ENCODE measurements around the gene DCHS2.

Gene DCHS2, protein sequence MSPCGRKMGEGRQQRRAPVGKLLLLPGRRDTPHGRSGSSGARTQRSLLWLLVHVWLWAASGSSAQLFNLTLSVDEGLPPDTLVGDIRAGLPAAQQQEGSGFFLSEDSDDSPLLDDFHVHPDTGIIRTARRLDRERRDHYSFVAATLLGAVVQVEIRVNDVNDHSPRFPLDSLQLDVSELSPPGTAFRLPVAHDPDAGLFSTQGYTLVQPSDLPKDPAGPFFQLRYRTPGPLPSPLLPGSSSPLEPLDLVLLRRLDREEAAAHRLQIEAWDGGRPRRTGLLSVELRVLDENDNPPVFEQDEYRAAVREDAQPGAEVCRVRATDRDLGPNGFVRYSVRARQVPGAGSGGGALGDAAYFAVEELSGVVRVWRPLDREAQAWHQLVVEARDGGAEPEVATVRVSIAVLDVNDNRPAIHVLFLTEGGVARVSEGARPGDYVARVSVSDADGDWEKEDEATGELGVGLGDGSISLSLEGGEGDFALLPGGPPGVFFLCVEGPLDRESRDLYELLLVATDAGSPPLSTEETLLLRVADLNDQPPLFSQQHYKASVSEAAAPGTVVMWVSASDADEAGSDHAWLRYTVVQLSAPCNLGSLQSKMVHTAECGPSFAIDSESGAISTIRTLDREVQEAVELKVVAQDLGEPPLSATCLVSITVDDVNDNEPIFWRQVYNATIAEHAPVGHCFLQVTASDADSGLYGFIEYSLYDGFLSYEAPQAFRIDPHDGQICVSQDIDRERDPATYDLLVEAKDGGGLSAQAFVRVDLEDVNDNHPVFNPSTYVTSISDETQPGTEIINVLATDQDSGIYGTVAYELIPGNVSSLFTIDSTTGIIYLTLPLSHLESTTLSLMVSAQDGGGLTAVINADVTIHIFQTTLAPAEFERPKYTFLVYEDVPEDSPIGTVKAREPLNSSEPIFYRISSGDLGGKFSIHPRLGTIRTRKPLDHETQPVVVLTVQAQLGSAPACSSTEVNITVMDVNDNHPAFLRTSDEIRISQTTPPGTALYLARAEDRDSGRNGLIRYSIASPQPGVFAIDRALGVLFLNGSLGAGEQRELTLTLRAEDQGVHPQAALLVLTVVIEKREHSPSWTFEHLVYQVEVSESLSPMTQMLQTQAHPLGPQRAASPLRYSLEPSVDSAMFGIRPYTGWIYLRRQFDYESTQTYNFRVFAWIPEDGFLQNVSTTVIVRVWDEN (N-terminal part only)

DNA sequence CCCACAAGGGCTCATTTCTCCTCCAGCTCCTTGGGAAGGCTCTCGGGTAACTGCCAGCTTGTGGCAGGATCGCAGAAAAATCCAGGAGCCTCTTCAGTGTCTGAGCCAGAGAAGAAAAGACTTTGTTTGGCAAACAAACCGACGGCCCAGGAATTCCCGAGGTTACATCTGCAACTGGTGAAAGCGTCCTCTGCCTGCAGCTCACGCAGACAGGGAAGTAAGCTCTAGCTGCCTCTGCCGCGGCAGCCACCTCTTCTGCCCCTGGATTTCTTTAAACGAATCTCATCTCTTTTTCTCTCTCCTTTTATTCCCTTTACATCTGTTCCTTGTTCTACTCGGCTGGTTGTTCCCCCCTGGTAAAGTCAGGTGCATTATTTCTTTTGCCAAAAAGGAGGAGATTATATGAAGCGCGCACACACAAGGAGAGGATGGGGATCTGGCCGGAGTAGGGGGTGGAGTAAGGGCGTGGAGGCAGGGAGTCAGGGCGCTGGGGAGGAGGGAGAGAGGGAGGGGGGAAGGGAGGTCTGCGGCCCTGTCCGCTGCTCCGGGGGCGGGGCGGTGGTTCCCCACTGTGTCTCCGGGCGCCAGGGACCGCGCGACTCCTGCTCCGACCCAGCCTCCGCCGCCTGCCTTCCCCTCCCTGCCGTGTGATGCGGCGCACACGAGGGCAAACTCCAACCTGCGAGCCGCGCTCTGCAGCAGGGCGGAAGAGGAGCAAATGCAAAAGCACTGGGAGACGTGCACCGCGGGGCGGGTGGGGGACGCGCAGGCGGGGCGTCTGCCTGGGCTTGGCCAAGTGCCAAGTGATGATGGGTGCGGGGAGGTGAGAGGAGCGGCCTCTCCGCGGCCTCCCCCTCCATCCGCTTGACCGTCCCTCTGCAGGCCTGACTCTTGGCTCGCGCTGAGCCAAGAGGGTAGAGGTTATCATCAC is at the start of gene DCHS2:
Gene DCHS2 (minus strand): TSS at position 459 of the 931 bp plus-strand sequence. CDS start 444 bp downstream, at position 15.
- FAIRE-seq, result no peak

DNA sequence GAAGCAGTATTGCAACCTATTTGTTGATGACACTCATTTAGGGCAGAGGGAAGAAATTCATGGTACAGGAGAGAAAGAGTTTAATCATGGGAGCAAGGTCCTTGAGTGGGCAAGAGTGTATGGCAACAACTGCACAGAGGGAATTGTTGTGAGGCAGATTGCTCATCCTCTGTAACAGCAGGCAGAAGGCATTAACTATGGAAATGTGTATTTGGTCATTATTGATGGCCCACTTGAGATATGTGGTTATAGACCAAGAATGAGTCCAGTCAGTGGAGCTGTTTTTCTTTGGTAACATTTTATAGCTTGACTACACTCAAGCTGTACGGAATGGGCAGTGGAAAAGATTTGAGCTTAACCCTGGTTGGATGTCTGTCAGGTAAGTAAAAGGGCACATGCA is 42.7 kb upstream of the DCHS2 start:
- FAIRE-seq, result no peak

DNA sequence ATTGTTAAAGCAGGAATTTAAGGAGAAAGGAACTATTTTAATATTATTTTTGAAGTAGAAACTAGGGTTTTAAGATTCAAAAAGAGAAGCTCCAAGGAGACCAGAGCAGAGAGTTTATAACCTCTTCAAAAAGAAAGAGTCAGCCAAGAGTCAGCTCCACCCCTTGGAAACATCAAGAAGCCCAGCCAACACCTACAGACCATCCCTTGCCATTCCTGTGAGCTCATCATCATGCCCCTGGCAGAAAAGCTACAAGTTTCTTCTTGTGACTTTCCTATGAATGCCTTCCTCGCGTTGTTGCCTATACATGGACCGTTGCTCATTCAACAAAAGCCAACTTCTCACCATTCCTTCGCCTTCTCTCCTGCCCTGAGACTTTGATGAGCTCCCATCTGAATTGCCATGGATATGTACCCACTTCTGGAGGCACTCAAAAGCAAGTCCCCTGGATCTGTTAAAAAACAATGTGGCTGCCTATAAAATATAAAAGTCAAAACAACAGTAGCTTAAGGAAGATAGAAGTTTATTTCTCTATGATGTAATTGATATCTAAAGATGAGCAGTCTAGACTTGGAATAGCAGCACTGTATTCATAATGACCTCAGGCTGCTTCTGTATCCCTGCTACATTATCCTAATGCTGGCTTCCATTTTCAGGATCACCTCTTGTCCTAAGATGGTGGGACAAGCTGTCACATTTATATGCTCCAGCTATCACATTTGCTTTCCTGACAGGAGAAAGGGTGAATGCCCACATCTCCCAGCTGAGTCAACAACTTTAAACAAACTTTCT is 38.3 kb upstream of the DCHS2 start:
- FAIRE-seq, result no peak

DNA sequence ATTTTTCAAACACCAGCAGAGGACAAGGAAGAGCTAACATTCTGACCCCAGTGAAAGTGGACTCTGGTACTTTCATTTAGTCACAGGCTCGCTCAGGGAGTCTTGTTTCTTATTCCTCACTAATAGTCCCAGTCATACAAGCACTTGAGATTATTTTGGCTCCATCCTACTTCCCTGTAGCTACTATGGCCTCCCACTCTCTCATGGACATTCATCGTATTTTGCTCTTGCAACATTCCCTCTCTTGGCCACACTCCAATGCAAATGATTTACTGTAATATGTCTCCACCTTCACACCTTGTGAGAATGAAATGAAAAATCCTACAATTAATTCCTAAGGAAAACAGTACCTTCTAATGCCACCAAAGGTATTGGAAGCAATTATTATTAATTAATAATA is 37.3 kb upstream of the DCHS2 start:
- FAIRE-seq, result no peak

DNA sequence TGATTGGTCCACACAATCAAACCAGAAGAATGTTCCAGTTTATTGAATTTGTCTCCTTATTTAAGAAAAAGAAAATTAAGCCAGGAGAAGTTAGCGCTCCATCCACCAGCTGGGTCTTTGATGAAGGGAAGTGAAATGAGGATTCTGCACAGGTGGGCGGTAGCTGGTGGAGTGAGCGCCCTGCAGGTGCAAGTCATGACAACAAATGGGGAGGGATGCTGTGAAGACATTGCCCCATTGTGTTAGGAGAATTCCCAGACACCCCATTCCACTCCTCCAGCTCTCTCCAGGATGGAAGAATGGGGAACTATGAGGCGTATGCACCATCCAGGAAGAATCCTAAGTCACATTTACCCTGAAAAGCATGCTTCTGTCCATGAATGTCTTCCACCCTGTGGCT is 35.7 kb upstream of the DCHS2 start:
- FAIRE-seq, result no peak

DNA sequence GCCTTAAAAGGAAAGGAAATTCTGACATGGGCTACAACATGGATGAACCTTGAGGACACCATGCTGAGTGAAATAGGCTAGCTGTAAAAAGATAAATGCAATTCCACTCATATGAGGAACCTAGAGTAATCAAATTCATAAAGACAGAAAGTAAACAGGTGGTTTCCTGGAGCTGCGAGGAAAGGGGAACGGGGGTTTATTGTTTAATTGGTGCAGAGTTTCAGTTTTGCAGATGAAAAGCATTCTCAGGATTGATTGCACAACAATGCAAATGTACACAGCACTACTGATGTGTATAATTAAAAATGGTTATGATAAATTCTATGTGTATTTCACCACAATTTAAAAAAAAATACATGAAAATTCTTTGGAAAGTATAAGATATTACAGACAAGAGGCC is 34.6 kb upstream of the DCHS2 start:
- no peak for FAIRE-seq

DNA sequence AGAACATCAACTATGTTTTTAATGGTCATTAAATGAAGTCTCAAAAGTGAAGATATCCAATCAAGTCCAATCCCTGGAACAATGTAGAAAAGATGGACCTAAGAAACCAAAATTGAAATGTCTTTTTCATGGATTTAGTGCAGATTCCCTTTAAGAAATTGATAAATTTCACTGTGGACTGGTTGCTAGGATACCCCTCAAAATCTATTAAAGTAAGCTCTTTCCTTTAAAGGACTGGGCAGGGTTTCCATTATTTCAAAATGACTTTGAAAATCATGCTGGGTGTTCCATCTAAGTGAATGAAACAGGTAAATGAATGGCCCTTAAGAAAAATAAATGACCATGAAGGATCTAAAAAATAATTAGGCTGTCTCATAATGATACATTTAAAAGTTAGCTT is 30.0 kb upstream of the DCHS2 start:
- FAIRE-seq, result no peak

DNA sequence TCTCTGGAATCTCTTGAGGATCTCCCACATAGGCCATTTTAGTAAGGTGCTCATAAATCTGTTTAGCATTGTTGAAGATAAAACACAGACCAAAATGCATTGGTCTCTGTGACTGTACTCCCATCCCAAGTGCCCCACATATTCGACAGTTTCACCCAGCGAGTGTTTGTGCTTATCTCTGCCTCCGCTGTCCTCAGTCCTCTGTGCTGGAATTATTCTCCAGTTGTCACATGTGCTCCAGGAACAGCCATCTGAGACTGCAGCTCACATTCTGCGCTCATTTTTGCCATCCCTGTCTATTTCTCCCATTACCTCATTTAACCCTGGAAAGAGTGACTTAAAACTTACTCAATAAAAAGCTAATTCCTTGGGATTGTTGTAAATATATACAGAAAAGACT is 27.6 kb upstream of the DCHS2 start:
- FAIRE-seq, result no peak

DNA sequence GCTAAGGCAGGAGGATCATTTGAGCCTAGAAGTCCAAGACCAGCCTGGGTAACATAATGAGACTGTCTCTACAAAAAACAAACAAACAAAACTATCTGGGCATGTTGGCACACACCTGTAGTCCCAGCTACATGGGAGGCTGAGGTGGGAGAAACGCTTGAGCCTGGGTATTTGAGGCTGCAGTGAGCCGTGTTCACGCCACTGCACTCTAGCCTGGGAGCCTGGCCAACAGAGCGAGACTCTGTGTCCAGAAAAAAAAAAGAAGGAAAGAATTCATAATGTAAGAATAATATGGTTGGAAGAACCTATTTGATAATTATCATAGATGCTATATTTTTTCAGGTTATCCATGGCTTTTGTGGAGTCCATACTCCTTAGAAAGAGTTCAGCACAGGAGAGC is 26.0 kb upstream of the DCHS2 start:
- FAIRE-seq, result no peak

DNA sequence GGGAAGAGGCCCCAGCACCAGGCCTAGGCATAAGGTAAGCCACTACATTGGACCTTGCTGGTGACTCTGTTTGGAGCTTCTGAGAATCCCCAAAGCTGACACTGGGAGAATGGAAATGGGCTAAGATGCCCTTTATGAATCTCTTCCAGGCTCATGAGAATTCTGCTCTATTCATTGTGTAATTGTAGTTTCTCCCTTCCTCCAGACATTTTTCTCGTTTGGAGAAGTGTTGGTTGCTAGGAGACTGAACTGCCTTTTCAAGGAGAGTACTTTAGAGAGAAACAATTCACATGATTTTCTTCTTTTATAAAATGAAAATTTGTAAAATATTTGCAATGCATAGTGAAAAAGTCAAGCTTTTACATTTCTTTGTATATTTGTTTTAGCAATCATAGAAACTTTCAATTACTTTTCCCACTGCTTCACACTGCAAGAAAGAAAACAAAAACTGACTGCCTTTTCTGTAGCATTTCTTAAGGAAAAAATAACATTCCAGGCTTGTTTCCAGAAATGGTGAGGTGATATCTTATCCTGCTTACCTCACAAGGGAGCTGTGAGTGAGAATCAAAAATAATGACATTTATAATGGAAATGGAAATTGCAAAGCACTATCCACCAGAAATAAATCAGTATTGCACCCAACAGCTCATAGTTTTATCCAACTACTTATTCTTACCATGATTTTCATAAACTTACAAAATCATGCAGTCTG is 24.9 kb upstream of the DCHS2 start:
- FAIRE-seq, result no peak

DNA sequence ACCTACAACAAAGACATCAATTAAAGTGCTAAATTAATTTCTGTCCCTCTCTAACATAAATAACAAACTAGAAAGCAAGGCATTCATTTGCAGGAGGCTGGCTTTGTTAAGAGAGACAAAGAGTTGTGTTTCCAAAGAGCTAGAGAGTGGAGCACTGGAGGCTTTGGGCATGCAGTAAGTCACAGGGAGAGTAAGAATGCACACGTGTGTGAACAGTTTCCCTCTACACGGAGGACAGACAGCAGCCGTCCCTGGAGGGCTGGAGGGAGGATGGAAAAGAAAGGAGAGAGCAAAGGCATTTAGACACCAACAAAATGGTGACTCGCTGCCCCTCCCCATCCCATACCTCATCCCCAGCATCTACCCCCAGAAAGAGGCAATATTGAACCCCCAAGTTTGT is 20.4 kb upstream of the DCHS2 start:
- FAIRE-seq, result no peak

DNA sequence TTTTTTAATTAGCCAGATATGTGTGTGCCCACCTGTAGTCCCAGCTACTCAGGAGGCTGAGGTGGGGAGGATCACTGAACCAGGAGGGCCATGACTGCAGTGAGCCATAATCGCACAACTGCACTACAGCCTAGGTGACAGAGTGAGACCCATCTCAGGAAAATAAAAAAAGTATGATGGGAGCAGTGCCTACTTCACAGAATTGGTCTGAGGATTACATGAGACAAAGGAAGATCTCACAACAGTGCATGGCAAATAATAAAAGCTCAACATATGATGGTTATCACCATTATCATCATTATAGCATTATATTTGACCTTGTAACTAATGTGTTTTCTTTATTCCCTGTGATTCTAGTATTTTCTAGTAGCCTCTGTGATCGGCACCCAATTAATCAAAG is 19.9 kb upstream of the DCHS2 start:
- FAIRE-seq, result no peak

DNA sequence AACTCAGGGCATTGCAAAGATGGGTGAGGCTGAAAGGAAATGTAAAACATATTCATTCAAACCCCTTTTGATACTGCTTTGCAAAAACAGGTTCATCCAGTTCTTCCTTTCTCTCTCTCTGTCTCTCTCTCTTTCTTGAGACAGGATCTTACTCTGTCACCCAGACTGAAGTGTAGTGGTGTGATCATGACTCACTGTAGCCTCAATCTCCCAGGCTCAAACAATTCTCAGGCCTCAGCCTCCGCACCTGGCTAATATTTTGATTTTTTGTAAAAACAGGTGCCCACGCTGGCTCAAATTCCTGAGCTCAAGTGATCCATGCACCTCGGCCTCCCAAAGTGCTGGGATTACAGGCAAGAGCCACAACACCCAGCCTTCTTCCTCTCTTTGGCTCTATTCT is 15.6 kb upstream of the DCHS2 start:
- FAIRE-seq, result no peak

DNA sequence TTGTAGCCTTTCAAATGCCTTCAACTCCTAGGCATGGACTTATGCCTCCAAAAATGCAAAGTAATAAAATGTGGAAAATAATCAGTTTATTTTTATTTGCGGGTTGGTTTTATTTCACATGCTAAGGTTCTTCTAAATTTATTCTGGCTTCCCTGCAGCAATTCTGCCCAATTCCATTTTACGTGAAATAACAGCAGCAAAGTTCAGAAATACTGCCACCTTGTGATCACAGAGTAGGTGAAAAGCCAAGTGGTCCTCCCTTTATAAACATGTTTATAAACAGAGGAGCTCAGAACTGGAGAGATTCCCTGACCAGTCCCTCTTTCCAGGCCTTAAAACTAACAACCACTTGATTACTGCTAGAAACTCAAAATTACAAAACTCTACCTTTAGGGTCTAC is 14.7 kb upstream of the DCHS2 start:
- FAIRE-seq, result no peak

DNA sequence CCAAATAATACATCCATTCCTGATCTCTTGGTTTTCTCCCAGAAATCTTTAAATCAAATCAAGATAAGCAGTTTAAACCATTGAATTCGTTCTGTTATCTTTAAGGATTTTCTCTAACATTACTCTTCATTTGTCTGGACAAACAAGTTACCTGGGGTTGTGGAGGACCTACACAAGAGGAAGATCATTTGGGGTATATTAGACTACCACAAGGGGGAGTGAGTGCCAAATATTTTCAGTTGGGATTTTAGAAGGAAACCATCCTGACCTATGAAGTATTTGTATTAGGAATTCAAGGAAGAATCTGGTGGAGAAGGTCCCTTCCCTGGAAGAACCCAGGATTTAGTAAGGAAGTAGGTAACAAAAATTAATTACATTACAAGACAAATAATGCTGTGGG is 12.0 kb upstream of the DCHS2 start:
- FAIRE-seq, result peak; percentile 39

DNA sequence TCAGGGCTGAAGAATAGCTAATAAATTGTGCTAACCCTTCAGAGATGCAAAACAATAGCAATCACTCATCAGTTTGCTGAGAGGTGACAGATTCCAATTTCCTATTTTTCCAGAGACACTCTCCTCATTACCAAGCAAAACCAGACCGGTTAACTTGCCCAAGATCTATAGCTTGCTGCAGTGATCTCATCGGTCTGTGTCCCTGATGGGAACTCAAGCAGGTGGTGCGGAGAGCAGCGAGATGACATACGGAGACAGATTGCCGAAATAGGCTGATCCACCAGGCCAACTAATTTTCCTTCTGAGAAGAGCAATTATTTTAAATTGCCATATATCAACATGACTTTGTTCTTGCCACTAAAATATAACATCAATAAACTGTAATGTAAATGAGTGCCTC is 10.5 kb upstream of the DCHS2 start:
- no peak for FAIRE-seq

DNA sequence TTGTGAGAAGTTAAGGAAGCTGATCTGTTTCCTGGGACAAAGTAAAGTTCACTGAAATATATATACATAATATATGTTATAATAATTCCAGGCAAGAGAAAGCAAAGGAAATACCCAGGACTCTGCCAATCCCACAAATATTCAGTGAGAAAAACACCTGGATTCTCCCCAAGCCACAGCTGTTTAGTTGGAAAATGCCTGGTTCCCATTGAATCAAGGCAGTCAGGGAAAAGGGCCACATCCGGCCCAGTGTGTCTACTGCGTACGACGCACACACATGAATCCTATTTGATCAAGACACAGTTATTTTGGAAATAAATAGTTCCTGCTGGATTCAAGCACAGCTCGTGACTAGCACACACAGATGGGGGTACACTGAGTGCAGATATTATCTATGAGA is 6.3 kb upstream of the DCHS2 start:
- FAIRE-seq, result no peak

DNA sequence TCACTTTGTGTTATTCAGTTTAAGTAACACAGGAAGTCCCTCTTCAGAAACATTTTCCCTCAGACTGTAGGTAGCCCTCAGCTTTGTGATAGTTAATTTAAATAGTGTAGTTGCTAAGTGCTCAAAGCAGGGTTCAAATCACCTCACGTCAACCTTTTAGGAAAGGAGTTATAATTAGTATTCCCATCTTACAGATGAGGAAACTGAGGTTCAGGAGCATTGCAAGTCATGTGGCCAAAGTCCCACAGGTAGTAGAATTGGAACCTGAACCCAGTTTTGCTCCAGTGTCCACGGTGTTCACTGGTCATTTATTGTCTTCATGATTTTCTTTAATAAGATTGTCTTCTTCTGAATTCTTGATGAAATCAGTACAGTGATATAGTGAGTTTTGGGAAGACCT is 4.3 kb upstream of the DCHS2 start:
- no peak for FAIRE-seq

DNA sequence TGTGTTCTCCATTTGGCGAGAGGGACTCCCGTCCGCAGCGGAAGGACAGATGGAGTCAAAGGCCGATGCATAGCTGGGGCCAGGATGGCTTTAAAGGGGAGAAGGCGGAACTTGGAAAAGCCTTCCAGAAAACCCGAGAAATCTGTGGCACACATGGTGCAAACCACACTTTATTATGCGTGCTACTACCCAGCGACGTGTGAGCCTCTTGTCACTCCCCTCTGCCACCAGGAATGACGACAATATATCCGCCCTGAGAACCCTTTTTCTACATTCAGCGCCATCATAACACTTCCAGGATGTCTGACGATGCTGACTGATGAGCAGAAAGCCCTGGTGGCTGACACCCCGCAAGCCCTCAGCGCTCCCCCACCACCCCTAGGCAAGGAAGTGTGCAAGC is 689 bp upstream of the DCHS2 start:
- FAIRE-seq, result no peak

DNA sequence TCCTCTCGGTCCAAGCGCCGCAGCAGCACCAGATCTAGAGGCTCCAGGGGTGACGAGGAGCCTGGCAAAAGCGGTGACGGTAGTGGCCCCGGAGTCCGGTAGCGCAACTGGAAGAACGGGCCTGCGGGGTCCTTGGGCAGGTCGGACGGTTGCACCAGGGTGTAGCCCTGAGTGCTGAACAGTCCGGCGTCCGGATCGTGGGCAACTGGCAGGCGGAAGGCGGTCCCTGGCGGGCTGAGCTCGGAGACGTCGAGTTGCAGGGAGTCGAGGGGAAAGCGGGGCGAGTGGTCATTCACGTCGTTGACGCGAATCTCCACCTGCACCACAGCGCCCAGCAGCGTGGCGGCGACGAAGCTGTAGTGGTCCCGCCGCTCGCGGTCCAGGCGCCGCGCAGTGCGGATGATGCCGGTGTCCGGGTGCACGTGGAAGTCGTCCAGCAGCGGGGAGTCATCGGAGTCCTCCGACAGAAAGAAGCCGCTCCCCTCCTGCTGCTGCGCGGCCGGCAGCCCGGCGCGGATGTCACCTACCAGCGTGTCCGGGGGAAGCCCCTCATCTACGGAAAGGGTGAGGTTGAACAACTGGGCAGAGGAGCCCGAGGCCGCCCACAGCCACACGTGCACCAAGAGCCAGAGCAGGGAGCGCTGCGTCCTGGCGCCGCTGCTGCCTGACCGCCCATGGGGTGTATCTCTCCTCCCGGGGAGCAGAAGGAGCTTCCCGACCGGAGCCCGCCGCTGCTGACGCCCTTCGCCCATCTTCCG is 837 bp downstream of the DCHS2 start:
- FAIRE-seq, result no peak
